ENCODE data around the gene ARHGAP19.

Gene ARHGAP19

DNA sequence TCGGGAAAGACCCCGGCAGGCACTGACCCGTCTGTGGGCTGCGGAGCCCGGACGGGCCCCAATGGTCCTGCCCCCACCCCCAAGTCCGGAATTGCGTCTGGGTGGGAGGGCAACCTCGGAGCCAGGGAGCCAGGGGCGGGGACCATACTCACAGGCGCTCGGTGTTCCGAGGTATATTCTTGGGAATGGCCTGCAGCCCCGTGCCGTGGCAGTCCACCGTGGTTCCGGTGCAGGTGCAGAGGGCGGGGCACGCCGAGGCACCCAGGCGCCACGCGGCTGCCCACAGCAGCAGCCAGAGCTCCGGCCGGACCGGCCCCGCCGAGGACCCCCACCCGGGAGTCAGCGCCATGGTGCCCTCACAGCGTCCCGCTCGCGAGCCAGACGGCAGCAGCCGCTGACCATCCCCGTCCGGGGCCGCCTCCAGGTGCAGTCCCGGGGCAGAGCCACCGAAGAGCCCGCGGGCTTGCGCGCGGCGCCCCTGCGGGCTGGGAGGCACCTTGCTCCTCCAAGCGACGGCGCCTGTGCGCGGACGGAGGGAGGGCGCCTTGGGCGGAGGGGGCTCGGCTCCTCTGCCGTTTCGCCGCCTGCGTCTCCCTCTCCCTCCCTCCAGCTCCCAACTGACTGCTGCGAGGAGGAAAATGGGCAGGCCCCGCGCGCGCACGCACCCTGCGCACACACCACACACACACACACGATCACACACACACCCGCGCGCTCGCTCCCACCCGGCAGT is 106.9 kb downstream of the ARHGAP19 start, which contains the start of gene SLIT1 (continued):
- TF ChIP-seq, protein P1, sequence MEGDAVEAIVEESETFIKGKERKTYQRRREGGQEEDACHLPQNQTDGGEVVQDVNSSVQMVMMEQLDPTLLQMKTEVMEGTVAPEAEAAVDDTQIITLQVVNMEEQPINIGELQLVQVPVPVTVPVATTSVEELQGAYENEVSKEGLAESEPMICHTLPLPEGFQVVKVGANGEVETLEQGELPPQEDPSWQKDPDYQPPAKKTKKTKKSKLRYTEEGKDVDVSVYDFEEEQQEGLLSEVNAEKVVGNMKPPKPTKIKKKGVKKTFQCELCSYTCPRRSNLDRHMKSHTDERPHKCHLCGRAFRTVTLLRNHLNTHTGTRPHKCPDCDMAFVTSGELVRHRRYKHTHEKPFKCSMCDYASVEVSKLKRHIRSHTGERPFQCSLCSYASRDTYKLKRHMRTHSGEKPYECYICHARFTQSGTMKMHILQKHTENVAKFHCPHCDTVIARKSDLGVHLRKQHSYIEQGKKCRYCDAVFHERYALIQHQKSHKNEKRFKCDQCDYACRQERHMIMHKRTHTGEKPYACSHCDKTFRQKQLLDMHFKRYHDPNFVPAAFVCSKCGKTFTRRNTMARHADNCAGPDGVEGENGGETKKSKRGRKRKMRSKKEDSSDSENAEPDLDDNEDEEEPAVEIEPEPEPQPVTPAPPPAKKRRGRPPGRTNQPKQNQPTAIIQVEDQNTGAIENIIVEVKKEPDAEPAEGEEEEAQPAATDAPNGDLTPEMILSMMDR (tag by site-specific recombination; IDR thresholded peaks at IDR 0.05) = peak; percentile 70; the same call in 1 of the 2 replicates
- TF ChIP-seq, protein P2, sequence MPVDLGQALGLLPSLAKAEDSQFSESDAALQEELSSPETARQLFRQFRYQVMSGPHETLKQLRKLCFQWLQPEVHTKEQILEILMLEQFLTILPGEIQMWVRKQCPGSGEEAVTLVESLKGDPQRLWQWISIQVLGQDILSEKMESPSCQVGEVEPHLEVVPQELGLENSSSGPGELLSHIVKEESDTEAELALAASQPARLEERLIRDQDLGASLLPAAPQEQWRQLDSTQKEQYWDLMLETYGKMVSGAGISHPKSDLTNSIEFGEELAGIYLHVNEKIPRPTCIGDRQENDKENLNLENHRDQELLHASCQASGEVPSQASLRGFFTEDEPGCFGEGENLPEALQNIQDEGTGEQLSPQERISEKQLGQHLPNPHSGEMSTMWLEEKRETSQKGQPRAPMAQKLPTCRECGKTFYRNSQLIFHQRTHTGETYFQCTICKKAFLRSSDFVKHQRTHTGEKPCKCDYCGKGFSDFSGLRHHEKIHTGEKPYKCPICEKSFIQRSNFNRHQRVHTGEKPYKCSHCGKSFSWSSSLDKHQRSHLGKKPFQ (tag by site-specific recombination; IDR thresholded peaks at IDR 0.05) = peak; percentile 85
- TF ChIP-seq FEZF1 (tag by site-specific recombination; IDR thresholded peaks at IDR 0.05) = peak; percentile 55
- no peak for TF ChIP-seq ZNF48 (tag by site-specific recombination; IDR thresholded peaks at IDR 0.05)
- peak; percentile 82 for TF ChIP-seq ZBTB8A (tag by site-specific recombination; IDR thresholded peaks at IDR 0.05)
- peak; percentile 45 for TF ChIP-seq YY1 (tag by site-specific recombination; IDR thresholded peaks at IDR 0.05)
- 0 out of 2 replicates have a peak, but pooled peaks have one; percentile 46 for TF ChIP-seq ZEB2 (tag by site-specific recombination; IDR thresholded peaks at IDR 0.05)
- no peak for TF ChIP-seq ZNF155 (tag by site-specific recombination; IDR thresholded peaks at IDR 0.05)
- TF ChIP-seq ZXDB (tag by site-specific recombination; IDR thresholded peaks at IDR 0.05) = peak; percentile 76; the same call in 1 of the 2 replicates
- TF ChIP-seq ZNF292 (tag by site-specific recombination; IDR thresholded peaks at IDR 0.05; ENCODE audit: borderline replicate concordance, low read depth) = no peak
- peak; percentile 63 for TF ChIP-seq SP7 (tag by site-specific recombination; IDR thresholded peaks at IDR 0.05)
- TF ChIP-seq ZNF561 (tag by site-specific recombination; IDR thresholded peaks at IDR 0.05; ENCODE audit: borderline replicate concordance) = peak; percentile 93
- TF ChIP-seq, protein P3, sequence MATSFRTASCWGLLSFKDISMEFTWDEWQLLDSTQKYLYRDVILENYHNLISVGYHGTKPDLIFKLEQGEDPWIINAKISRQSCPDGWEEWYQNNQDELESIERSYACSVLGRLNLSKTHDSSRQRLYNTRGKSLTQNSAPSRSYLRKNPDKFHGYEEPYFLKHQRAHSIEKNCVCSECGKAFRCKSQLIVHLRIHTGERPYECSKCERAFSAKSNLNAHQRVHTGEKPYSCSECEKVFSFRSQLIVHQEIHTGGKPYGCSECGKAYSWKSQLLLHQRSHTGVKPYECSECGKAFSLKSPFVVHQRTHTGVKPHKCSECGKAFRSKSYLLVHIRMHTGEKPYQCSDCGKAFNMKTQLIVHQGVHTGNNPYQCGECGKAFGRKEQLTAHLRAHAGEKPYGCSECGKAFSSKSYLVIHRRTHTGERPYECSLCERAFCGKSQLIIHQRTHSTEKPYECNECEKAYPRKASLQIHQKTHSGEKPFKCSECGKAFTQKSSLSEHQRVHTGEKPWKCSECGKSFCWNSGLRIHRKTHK (tag by site-specific recombination; IDR thresholded peaks at IDR 0.05) = no peak
- TF ChIP-seq, protein P4, sequence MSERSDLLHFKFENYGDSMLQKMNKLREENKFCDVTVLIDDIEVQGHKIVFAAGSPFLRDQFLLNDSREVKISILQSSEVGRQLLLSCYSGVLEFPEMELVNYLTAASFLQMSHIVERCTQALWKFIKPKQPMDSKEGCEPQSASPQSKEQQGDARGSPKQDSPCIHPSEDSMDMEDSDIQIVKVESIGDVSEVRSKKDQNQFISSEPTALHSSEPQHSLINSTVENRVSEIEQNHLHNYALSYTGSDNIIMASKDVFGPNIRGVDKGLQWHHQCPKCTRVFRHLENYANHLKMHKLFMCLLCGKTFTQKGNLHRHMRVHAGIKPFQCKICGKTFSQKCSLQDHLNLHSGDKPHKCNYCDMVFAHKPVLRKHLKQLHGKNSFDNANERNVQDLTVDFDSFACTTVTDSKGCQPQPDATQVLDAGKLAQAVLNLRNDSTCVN (tag by site-specific recombination; optimal IDR thresholded peaks at IDR 0.05) = peak; percentile 98
- no peak for TF ChIP-seq ZNF792 (tag by site-specific recombination; IDR thresholded peaks at IDR 0.05)
- peak; percentile 71 for TF ChIP-seq KLF16 (tag by site-specific recombination; IDR thresholded peaks at IDR 0.05)
- TF ChIP-seq ZNF366 (tag by site-specific recombination; conservative IDR thresholded peaks at IDR 0.05) = peak; percentile 75
- no peak for TF ChIP-seq OVOL3 (tag by site-specific recombination; IDR thresholded peaks at IDR 0.05)
- TF ChIP-seq EGR2 (tag by site-specific recombination; IDR thresholded peaks at IDR 0.05; ENCODE audit: low read depth) = peak; percentile 82; the same call in 1 of the 2 replicates
- TF ChIP-seq TCF7L2 (IDR thresholded peaks at IDR 0.05; ENCODE audit: borderline replicate concordance, low read depth, low read length) = no peak
- TF ChIP-seq, protein P5, sequence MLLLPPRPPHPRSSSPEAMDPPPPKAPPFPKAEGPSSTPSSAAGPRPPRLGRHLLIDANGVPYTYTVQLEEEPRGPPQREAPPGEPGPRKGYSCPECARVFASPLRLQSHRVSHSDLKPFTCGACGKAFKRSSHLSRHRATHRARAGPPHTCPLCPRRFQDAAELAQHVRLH (tag by site-specific recombination; IDR thresholded peaks at IDR 0.05) = no peak
- TF ChIP-seq, protein P6, sequence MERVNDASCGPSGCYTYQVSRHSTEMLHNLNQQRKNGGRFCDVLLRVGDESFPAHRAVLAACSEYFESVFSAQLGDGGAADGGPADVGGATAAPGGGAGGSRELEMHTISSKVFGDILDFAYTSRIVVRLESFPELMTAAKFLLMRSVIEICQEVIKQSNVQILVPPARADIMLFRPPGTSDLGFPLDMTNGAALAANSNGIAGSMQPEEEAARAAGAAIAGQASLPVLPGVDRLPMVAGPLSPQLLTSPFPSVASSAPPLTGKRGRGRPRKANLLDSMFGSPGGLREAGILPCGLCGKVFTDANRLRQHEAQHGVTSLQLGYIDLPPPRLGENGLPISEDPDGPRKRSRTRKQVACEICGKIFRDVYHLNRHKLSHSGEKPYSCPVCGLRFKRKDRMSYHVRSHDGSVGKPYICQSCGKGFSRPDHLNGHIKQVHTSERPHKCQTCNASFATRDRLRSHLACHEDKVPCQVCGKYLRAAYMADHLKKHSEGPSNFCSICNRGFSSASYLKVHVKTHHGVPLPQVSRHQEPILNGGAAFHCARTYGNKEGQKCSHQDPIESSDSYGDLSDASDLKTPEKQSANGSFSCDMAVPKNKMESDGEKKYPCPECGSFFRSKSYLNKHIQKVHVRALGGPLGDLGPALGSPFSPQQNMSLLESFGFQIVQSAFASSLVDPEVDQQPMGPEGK (tag by site-specific recombination; IDR thresholded peaks at IDR 0.05) = peak; percentile 79
- peak; percentile 66; the same call in 1 of the 2 replicates for TF ChIP-seq GLIS2 (tag by site-specific recombination; IDR thresholded peaks at IDR 0.05)
- peak; percentile 93 for TF ChIP-seq ZFHX2 (tag by site-specific recombination; conservative IDR thresholded peaks at IDR 0.05)
- 0 out of 2 replicates have a peak, but pooled peaks have one; percentile 9 for TF ChIP-seq ZNF600 (tag by site-specific recombination; IDR thresholded peaks at IDR 0.05)
- peak; percentile 41; the same call in 1 of the 2 replicates for TF ChIP-seq ZNF423 (tag by site-specific recombination; IDR thresholded peaks at IDR 0.05)
- 0 out of 2 replicates have a peak, but pooled peaks have one; percentile 58 for TF ChIP-seq ZBTB17 (tag by site-specific recombination; IDR thresholded peaks at IDR 0.05)
- peak; percentile 83 for TF ChIP-seq ZNF335 (tag by site-specific recombination; conservative IDR thresholded peaks at IDR 0.05)
- TF ChIP-seq KLF1 (tag by site-specific recombination; IDR thresholded peaks at IDR 0.05) = no peak
- TF ChIP-seq ZBTB7A (tag by site-specific recombination; IDR thresholded peaks at IDR 0.05; ENCODE audit: low read depth) = 0 out of 2 replicates have a peak, but pooled peaks have one; percentile 28
- peak; percentile 77 for TF ChIP-seq ZBTB20 (tag by site-specific recombination; IDR thresholded peaks at IDR 0.05)
- peak; percentile 70 for TF ChIP-seq ZNF341 (tag by site-specific recombination; IDR thresholded peaks at IDR 0.05; ENCODE audit: low read depth)
